ENCODE results near the gene CWF19L2.

DNA sequence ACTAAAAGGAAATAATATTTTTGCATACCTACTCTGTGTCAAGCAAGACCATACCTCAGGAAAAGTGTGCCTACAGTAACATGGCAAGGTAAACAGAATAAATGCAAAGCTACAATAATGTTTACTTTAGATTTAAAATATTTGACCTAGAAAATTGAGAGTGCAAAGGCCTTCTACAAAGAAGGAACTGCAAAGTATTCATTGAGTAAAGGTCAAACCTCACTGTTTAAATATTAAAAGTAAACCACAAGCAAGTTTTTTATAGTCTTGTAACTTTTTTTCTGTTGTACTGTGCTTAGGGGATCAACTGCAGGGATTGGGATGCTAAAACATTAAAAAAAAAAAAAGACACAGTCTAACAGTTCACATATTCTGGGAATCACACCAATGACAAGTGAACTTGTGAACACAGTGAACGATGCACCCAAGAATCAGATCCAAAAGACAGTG lies 48.8 kb downstream of the CWF19L2 start:
- TF ChIP-seq, protein P1, sequence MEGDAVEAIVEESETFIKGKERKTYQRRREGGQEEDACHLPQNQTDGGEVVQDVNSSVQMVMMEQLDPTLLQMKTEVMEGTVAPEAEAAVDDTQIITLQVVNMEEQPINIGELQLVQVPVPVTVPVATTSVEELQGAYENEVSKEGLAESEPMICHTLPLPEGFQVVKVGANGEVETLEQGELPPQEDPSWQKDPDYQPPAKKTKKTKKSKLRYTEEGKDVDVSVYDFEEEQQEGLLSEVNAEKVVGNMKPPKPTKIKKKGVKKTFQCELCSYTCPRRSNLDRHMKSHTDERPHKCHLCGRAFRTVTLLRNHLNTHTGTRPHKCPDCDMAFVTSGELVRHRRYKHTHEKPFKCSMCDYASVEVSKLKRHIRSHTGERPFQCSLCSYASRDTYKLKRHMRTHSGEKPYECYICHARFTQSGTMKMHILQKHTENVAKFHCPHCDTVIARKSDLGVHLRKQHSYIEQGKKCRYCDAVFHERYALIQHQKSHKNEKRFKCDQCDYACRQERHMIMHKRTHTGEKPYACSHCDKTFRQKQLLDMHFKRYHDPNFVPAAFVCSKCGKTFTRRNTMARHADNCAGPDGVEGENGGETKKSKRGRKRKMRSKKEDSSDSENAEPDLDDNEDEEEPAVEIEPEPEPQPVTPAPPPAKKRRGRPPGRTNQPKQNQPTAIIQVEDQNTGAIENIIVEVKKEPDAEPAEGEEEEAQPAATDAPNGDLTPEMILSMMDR (IDR thresholded peaks at IDR 0.05), result no peak
- no peak for TF ChIP-seq POLR2A (IDR thresholded peaks at IDR 0.05)
